ENCODE data around the gene RNGTT.
A peak's percentile ranks its signal among the peaks of the same experiment; 100 is the strongest.

RNGTT gene

DNA sequence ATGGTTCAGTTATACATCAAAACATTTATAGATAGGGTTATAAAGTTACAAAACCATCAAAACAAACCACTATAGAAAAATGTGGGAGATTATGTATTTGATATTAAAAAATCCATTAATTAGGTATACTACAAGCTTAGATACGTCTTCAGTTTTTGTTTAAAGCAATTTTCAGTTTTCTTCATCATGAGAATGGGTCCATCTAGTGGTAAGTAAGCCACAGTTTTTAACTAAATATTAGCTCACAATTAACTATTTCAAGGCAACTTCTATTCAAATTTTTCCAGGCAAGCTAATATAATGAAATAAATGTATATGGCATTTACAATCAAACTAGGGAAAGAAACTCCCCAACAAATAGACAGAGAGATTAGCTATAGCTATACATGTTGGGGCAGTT is 44.4 kb downstream of the RNGTT start:
- TF ChIP-seq TEAD4 (IDR thresholded peaks at IDR 0.05), result no peak
- no peak for TF ChIP-seq MAX (IDR thresholded peaks at IDR 0.05)
- no peak for TF ChIP-seq NFIC (IDR thresholded peaks at IDR 0.05)
- TF ChIP-seq RAD21 (IDR thresholded peaks at IDR 0.05; ENCODE audit: low read depth), result peak; percentile 15; the same call in 1 of the 2 replicates
- no peak for TF ChIP-seq ZBTB7A (IDR thresholded peaks at IDR 0.05; ENCODE audit: low read depth)
- no peak for TF ChIP-seq EP300 (IDR thresholded peaks at IDR 0.05; ENCODE audit: borderline replicate concordance)

DNA sequence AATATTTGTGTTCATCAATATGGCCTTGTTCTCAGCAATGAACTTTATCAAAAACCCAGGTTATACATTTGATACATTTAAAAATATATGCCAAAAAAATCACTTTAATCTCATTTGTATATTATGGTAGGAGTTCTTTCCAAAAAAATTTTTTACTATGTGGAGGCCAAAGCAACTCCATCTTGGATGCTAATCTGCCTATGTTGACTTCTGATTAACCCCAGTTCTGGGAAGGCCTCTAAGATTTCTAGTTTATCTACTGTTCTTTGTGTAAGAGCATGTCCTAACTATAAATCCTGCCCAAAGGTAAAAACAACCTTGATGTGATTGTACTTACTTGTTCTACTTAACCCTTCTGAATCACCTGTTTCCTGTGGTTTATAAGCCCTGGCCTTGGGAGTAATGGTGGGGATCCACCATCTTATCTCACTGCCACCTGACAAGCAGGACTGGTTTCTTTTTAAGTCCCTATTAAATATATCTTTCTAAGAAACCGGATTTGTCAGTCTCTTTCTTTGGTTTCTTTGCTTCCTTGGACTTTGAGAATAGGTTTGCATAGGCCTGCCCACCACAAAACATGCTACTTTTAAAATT is 46.7 kb downstream of the RNGTT start:
- TF ChIP-seq TCF12 (IDR thresholded peaks at IDR 0.05; ENCODE audit: low read depth), result no peak
- no peak for TF ChIP-seq ZBTB7A (IDR thresholded peaks at IDR 0.05; ENCODE audit: low read depth)
- no peak for TF ChIP-seq CEBPB (IDR thresholded peaks at IDR 0.05)
- TF ChIP-seq YY1 (IDR thresholded peaks at IDR 0.05; ENCODE audit: low read depth), result no peak

GRCh38 chr6:88914895-88915598 is 48.4 kb downstream of the RNGTT start:
- TF ChIP-seq TAF1 (IDR thresholded peaks at IDR 0.05; ENCODE audit: low read depth) (no peak), TCF12 (IDR thresholded peaks at IDR 0.05; ENCODE audit: low read depth) (no peak), CREB1 (IDR thresholded peaks at IDR 0.05; ENCODE audit: low read depth) (no peak), MAX (IDR thresholded peaks at IDR 0.05) (no peak), EGR1 (IDR thresholded peaks at IDR 0.05) (no peak), YY1 (IDR thresholded peaks at IDR 0.05; ENCODE audit: low read depth) (no peak), ZBTB7A (IDR thresholded peaks at IDR 0.05; ENCODE audit: low read depth) (no peak), FOXM1 (IDR thresholded peaks at IDR 0.05; ENCODE audit: borderline replicate concordance, low read depth) (no peak), USF1 (IDR thresholded peaks at IDR 0.05) (no peak), EP300 (IDR thresholded peaks at IDR 0.05; ENCODE audit: borderline replicate concordance) (no peak), CEBPB (IDR thresholded peaks at IDR 0.05) (no peak), NFIC (IDR thresholded peaks at IDR 0.05) (no peak), RAD21 (IDR thresholded peaks at IDR 0.05; ENCODE audit: low read depth) (no peak), TEAD4 (IDR thresholded peaks at IDR 0.05) (no peak)
- TF ChIP-seq, protein P1, sequence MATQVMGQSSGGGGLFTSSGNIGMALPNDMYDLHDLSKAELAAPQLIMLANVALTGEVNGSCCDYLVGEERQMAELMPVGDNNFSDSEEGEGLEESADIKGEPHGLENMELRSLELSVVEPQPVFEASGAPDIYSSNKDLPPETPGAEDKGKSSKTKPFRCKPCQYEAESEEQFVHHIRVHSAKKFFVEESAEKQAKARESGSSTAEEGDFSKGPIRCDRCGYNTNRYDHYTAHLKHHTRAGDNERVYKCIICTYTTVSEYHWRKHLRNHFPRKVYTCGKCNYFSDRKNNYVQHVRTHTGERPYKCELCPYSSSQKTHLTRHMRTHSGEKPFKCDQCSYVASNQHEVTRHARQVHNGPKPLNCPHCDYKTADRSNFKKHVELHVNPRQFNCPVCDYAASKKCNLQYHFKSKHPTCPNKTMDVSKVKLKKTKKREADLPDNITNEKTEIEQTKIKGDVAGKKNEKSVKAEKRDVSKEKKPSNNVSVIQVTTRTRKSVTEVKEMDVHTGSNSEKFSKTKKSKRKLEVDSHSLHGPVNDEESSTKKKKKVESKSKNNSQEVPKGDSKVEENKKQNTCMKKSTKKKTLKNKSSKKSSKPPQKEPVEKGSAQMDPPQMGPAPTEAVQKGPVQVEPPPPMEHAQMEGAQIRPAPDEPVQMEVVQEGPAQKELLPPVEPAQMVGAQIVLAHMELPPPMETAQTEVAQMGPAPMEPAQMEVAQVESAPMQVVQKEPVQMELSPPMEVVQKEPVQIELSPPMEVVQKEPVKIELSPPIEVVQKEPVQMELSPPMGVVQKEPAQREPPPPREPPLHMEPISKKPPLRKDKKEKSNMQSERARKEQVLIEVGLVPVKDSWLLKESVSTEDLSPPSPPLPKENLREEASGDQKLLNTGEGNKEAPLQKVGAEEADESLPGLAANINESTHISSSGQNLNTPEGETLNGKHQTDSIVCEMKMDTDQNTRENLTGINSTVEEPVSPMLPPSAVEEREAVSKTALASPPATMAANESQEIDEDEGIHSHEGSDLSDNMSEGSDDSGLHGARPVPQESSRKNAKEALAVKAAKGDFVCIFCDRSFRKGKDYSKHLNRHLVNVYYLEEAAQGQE (IDR thresholded peaks at IDR 0.05; ENCODE audit: low read depth), result no peak

- TF ChIP-seq MAX (IDR thresholded peaks at IDR 0.05) (no peak), EGR1 (IDR thresholded peaks at IDR 0.05) (no peak), USF1 (IDR thresholded peaks at IDR 0.05) (no peak), TAF1 (IDR thresholded peaks at IDR 0.05; ENCODE audit: low read depth) (no peak), NFIC (IDR thresholded peaks at IDR 0.05) (no peak), CEBPB (IDR thresholded peaks at IDR 0.05) (no peak), FOXM1 (IDR thresholded peaks at IDR 0.05; ENCODE audit: borderline replicate concordance, low read depth) (no peak), CREB1 (IDR thresholded peaks at IDR 0.05; ENCODE audit: low read depth) (no peak), TCF12 (IDR thresholded peaks at IDR 0.05; ENCODE audit: low read depth) (no peak), YY1 (IDR thresholded peaks at IDR 0.05; ENCODE audit: low read depth) (no peak)
Measured at GRCh38 chr6:88914180-88914579, 49.2 kb downstream of the RNGTT start.

GRCh38 chr6:88913471-88913870 is 49.9 kb downstream of the RNGTT start:
- no peak for TF ChIP-seq TCF12 (IDR thresholded peaks at IDR 0.05; ENCODE audit: low read depth)

DNA sequence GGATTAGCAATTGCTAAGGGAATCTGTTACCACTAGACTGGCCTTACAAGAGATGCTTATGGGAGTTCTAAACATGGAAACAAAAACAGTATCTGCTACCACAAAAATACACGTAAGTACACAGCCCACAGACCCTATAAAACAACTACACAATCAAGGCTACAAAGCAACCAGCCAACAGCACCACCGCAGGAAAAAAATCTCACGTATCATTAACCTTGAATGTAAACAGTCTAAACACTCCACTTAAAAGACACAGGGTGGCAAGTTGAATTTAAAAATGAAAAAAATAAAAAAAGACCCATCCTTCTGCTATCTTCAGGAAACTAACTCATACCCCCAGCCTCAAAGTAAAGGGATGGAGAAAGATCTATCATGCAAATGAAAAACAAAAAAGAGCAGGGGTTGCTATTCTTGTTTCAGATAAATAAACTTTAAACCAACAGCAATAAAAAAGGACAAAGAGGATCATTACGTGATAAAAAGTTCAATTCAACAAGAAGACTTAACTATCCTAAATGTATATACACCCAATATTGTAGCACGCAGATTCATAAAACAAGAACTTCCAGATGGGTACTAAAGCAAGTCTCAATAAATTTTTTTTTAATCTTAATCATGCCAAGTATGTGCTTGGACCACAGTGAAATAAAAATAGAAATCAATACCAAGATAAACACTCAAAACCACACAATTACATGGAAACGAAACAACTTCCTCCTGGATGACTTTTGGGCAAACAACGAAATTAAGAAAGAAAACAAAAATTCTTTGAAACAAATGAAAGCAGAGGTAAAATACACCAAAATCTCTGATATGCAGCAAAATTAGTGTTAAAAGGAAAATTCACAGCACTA is 52.3 kb downstream of the RNGTT start:
- TF ChIP-seq EP300 (IDR thresholded peaks at IDR 0.05; ENCODE audit: borderline replicate concordance) (no peak), FOXM1 (IDR thresholded peaks at IDR 0.05; ENCODE audit: borderline replicate concordance, low read depth) (no peak), EGR1 (IDR thresholded peaks at IDR 0.05) (no peak), RAD21 (IDR thresholded peaks at IDR 0.05; ENCODE audit: low read depth) (no peak), TCF12 (IDR thresholded peaks at IDR 0.05; ENCODE audit: low read depth) (no peak), TAF1 (IDR thresholded peaks at IDR 0.05; ENCODE audit: low read depth) (no peak), MAX (IDR thresholded peaks at IDR 0.05) (no peak)

Data from Ishikawa (cell line).